Fibroblast of skin of scalp (primary cell): ENCODE data around the gene TYW3.
A peak's percentile ranks its signal among the peaks of the same experiment; 100 is the strongest.

Experiments
- DNase-seq: peaks from one replicate; pipeline ENCODE4 v3.0.0-alpha.2; 2013

Gene TYW3

DNA sequence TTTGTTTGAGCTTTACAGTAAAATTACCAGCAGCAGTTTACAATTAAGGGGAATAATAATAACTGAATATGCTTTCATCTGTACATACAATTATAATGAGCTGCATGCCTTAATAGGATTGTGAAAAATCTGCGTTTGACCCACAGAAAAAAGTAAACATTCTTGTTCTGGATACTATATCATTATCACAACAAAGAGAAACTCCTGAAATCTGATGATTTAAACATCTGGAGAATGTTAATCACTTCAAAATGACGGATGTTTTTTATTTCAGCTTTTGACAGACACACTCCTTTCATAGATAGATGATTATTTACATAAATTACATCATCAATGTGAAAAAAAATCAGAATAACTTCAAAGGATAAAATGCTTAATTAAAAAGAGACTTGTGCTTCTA is 58.5 kb downstream of the TYW3 start:
- DNase-seq = peak; percentile 31

- no peak for DNase-seq
Measured at GRCh38 chr1:74799119-74799657, 66.2 kb downstream of the TYW3 start.

GRCh38 chr1:74811436-74812179 is 78.7 kb downstream of the TYW3 start:
- DNase-seq = no peak

DNA sequence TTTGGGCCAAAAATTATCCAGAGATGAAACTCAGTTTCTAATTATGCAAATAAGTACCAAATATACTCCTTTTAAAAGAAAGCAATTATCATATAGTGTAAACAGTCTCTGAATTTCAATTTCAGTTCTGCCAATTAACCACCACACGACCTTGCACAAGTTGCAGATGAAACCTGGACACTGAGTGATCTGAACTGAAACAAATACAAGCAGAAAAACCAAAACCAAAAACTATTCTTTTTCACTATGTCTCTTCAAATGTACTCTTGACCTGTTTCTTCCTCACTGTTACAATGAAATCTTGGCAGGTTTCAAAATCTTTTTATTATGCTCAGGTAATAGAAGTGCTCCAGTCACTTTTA is 79.2 kb downstream of the TYW3 start:
- DNase-seq = no peak
